Upper lobe of right lung (tissue), 1 donor: ENCODE measurements around the gene TMEM260. TPM values are rescaled to one million over a fixed set of nuclear protein-coding genes. Genes with fewer than 3 reads are reported as not detected.

Experiments
- ATAC-seq: fragments of 200-7000 bp; cut with Tn5 transposase; one replicate; pipeline ENCODE4 v1.9.1; 2020; ENCODE audit warnings: mild to moderate bottlenecking, moderate library complexity
- DNase-seq: peaks from one replicate; pipeline ENCODE4 v3.0.0-alpha.2; 2020
- H3K27ac ChIP-seq: fragments of 200-600 bp; one replicate; pipeline ENCODE4 v1.8.0; 2022
- H3K27me3 ChIP-seq: fragments of 200-600 bp; one replicate; pipeline ENCODE4 v1.8.0; 2022; ENCODE audit warnings: mild to moderate bottlenecking
- H3K36me3 ChIP-seq: fragments of 200-600 bp; one replicate; pipeline ENCODE4 v1.8.0; 2022
- H3K4me1 ChIP-seq: fragments of 200-600 bp; one replicate; pipeline ENCODE4 v1.8.0; 2022
- H3K4me3 ChIP-seq: fragments of 200-600 bp; one replicate; pipeline ENCODE4 v1.8.0; 2022; ENCODE audit warnings: mild to moderate bottlenecking
- H3K9me3 ChIP-seq: fragments of 200-600 bp; one replicate; pipeline ENCODE4 v1.8.0; 2022
- intact Hi-C: fragments of 100-400 bp; cut with DNase I; formaldehyde crosslinking; loops from one replicate; pipeline ENCODE4 v1.11.0; 2022
- total RNA-seq: library from RNA; stranded (reverse); fragmentation: NEBNext Ultra II Directional; extraction: Animal tissue kit (Norgen Biotek cat#: 25700); gene quantifications from one replicate; pipeline ENCODE4 v1.2.1, GENCODE V29; 2021
- TF ChIP-seq, protein P1 (sequence below): fragments of 200-600 bp; IDR thresholded peaks from one replicate; pipeline ENCODE4 v1.8.0; 2022; ENCODE audit warnings: antibody characterized with exemption
- donor health status: DM: no; HTN: yes; CAD: no; lungs with severe emphysema.

Gene TMEM260
- total RNA-seq, 1 donor from 2014 or later, result 18.6 TPM

DNA sequence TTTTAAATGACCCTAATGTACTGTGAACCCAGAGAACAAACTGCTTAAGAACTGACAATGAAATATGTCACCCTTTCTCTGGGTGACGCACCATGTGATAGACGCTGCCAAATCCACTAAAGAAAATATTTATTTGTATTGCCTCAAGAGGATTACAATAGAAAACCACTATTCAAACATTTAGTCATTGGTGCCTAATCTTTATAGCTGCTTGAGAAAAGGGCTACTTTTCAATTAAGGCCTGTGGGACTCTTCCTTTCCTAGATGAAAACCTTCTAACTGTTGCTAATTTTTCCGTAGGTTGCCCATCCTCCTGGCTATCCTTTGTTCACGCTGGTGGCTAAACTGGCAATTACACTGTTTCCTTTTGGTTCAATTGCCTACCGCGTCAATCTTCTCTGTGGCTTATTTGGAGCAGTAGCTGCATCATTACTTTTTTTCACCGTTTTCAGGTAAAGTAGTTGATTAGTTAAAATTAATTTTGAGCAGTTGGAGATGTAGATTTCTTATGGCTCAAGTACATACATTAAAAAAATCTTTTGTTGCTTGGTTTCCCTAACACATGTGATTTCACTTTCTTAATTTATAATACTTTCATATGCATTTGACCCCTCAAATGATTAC, 6.0 kb downstream of the TMEM260 start:
- Histone ChIP-seq H3K4me1 (peaks cover 23% of the 10 kb centered on the region), H3K9me3 (no peaks in the 10 kb centered on the region), H3K36me3 (peaks cover 14% of the 10 kb centered on the region), H3K4me3 (no peak overlapping the region), H3K27ac (no peak overlapping the region), H3K27me3 (no peaks in the 10 kb centered on the region)
- ATAC-seq (no peak), DNase-seq (no peak)
- TF ChIP-seq, protein P1, sequence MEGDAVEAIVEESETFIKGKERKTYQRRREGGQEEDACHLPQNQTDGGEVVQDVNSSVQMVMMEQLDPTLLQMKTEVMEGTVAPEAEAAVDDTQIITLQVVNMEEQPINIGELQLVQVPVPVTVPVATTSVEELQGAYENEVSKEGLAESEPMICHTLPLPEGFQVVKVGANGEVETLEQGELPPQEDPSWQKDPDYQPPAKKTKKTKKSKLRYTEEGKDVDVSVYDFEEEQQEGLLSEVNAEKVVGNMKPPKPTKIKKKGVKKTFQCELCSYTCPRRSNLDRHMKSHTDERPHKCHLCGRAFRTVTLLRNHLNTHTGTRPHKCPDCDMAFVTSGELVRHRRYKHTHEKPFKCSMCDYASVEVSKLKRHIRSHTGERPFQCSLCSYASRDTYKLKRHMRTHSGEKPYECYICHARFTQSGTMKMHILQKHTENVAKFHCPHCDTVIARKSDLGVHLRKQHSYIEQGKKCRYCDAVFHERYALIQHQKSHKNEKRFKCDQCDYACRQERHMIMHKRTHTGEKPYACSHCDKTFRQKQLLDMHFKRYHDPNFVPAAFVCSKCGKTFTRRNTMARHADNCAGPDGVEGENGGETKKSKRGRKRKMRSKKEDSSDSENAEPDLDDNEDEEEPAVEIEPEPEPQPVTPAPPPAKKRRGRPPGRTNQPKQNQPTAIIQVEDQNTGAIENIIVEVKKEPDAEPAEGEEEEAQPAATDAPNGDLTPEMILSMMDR, result no peak
- intact Hi-C loops, result no loop called here

DNA sequence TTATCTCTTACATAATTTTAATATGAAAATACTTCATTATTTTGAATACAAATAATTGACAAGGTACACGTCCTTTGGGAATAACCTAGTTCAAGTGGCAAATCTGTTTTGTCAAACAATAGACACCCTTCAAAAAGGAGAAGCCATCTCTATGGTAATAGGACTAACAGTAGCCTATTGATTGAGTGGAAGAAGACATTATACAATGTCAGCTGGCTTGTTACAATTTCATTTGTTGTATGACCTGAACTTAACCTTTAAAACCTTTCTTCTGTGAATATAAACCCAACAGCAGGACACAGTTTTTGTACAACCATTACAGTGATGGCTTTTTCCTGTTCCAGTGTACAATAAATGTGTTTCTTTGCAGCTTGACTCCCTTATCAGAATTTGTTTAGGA, 8.1 kb downstream of the TMEM260 start:
- H3K36me3 ChIP-seq, result peaks cover 14% of the 10 kb centered on the region
- no peaks in the 10 kb centered on the region for H3K9me3 ChIP-seq
- H3K4me3 ChIP-seq, result no peak overlapping the region
- H3K27ac ChIP-seq, result no peak overlapping the region
- H3K4me1 ChIP-seq, result peaks cover 1% of the 10 kb centered on the region
- DNase-seq (no peak), ATAC-seq (no peak)
- intact Hi-C loops, result no loop called here
- TF ChIP-seq, protein P1, result no peak
- H3K27me3 ChIP-seq, result no peaks in the 10 kb centered on the region

DNA sequence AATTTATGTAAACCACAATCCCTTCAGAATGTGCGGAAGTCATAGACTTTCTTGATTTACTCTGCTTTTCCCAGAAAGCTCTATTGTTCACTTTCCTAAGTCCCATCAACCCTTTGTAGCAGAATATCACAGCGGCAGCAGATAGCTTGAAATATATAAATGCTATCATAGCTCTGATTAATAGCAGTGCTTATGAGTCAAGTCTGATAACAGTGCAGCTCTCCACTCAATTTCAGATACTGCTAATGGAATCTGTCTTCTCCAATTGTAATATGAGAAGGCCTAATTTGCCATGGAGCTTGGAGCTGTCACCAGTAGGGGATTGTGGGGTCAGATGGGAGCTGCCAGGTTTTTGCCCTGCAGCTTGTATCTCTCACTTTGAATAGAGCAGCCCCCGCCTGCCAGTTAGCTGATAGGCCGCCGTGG, 10.9 kb downstream of the TMEM260 start:
- H3K27ac ChIP-seq, result no peak overlapping the region
- intact Hi-C loops, result no loop called here
- TF ChIP-seq, protein P1, result no peak
- H3K27me3 ChIP-seq, result no peaks in the 10 kb centered on the region
- ATAC-seq, result no peak
- DNase-seq, result no peak
- H3K4me1 ChIP-seq, result no peaks in the 10 kb centered on the region
- no peak overlapping the region for H3K4me3 ChIP-seq
- H3K36me3 ChIP-seq, result peaks cover 27% of the 10 kb centered on the region
- H3K9me3 ChIP-seq, result no peaks in the 10 kb centered on the region

- no peak overlapping the region for H3K4me3 ChIP-seq
- no peak for ATAC-seq
- no peak for DNase-seq
These were observed 13.3 kb downstream of the TMEM260 start for GRCh38 chr14:56592746-56593544.

GRCh38 chr14:56594428-56594827, 14.8 kb downstream of the TMEM260 start:
- TF ChIP-seq, protein P1, result no peak
- ATAC-seq, result no peak
- no peak for DNase-seq
- Histone ChIP-seq H3K27ac (no peak overlapping the region), H3K4me3 (no peak overlapping the region), H3K27me3 (no peaks in the 10 kb centered on the region), H3K9me3 (no peaks in the 10 kb centered on the region), H3K4me1 (no peaks in the 10 kb centered on the region), H3K36me3 (peaks cover 30% of the 10 kb centered on the region)
- intact Hi-C loops, result no loop called here

More at GRCh38 chr14:56592746-56593544, 13.3 kb downstream of the TMEM260 start:
- no peak overlapping the region for H3K27ac ChIP-seq
- no peaks in the 10 kb centered on the region for H3K27me3 ChIP-seq
- intact Hi-C loops, result no loop called here
- H3K4me1 ChIP-seq, result no peaks in the 10 kb centered on the region
- no peaks in the 10 kb centered on the region for H3K9me3 ChIP-seq
- TF ChIP-seq, protein P1, result no peak
- peaks cover 22% of the 10 kb centered on the region for H3K36me3 ChIP-seq
